BLaER1 (cell line): ENCODE measurements around the gene KMT2B.
A peak's percentile ranks its signal among the peaks of the same experiment; 100 is the strongest.

Experiments used
- H3K27ac ChIP-seq: shearing (Covaris generic); formaldehyde crosslinking; 2 replicates; pipeline ENCODE4 v1.8.1; 2022
- H3K27me3 ChIP-seq: shearing (Covaris generic); formaldehyde crosslinking; 2 replicates; pipeline ENCODE4 v1.8.1; 2022
- H3K36me3 ChIP-seq: shearing (Covaris generic); formaldehyde crosslinking; 2 replicates; pipeline ENCODE4 v1.8.1; 2022
- H3K4me1 ChIP-seq: shearing (Covaris generic); formaldehyde crosslinking; 2 replicates; pipeline ENCODE4 v1.8.1; 2022
- H3K4me2 ChIP-seq: shearing (Covaris generic); formaldehyde crosslinking; 2 replicates; pipeline ENCODE4 v1.8.1; 2022
- H3K4me3 ChIP-seq: shearing (Covaris generic); formaldehyde crosslinking; 2 replicates; pipeline ENCODE4 v1.8.1; 2022
- H3K9ac ChIP-seq: shearing (Covaris generic); formaldehyde crosslinking; 2 replicates; pipeline ENCODE4 v1.8.1; 2022
- H3K9me3 ChIP-seq: shearing (Covaris generic); formaldehyde crosslinking; 2 replicates; pipeline ENCODE4 v1.8.1; 2022
- H4K20me1 ChIP-seq: shearing (Covaris generic); formaldehyde crosslinking; 2 replicates; pipeline ENCODE4 v1.8.1; 2022
- Cebpa-rat ChIP-seq: shearing (Covaris generic); IDR thresholded peaks from 2 replicates; pipeline ENCODE4 v1.8.1; 2022

KMT2B gene

DNA sequence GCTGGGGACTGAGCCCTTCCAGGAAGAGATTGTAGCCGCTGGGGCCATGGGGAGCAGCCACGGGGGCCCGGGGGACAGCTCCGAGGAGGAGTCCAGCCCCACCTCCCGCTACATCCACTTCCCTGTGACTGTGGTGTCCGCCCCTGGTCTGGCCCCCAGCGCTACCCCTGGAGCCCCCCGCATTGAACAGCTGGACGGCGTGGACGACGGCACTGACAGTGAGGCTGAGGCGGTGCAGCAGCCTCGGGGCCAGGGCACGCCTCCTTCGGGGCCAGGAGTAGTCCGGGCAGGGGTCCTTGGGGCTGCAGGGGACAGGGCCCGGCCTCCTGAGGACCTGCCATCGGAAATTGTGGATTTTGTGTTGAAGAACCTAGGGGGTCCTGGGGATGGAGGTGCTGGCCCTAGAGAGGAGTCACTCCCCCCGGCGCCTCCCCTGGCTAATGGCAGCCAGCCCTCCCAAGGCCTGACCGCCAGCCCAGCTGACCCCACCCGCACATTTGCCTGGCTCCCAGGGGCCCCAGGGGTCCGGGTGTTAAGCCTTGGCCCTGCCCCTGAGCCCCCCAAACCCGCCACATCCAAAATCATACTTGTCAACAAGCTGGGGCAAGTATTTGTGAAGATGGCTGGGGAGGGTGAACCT, 14.9 kb downstream of the KMT2B start:
- Histone ChIP-seq H3K36me3 (peaks cover 98% of the 10 kb centered on the region), H3K27me3 (no peaks in the 10 kb centered on the region), H3K4me2 (no peak overlapping the region), H3K9me3 (no peaks in the 10 kb centered on the region), H3K4me3 (no peak overlapping the region), H3K4me1 (peaks cover 25% of the 10 kb centered on the region), H3K27ac (no peak overlapping the region), H4K20me1 (peaks cover 89% of the 10 kb centered on the region), H3K9ac (no peak overlapping the region)
- no peak for TF ChIP-seq Cebpa-rat

DNA sequence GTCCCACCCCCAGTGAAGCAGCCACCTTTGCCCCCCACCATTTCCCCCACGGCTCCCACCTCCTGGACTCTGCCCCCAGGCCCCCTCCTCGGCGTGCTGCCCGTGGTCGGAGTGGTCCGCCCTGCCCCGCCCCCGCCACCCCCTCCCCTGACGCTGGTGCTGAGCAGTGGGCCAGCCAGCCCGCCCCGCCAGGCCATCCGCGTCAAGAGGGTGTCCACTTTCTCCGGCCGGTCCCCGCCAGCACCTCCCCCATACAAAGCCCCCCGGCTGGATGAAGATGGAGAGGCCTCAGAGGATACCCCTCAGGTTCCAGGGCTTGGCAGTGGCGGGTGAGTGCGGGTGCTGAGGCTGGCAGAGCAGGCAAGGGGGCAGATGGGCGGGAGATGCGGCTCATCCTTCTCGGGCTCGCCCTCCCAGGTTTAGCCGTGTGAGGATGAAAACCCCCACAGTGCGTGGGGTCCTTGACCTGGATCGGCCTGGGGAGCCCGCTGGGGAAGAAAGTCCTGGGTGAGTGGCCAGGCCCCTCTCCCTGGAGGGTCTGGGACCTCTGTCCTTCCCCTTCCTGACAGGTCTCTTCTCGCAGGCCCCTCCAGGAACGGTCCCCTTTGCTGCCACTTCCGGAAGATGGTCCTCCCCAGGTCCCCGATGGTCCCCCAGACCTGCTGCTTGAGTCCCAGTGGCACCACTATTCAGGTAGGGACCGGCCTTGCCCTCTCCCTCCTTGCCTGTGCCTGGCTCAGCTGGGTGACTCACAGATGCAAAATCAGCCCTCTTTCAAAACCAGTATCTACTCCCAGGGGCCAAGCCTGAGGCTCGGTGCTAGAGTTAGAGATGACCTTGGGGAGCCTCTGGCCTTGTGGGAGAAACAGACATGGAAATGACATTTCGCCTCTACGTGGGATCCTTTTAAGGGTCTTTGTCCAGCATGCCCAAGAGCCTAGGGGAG, 15.7 kb downstream of the KMT2B start:
- H4K20me1 ChIP-seq, result peaks cover 89% of the 10 kb centered on the region
- H3K27me3 ChIP-seq, result no peaks in the 10 kb centered on the region
- no peak overlapping the region for H3K27ac ChIP-seq
- H3K9me3 ChIP-seq, result no peaks in the 10 kb centered on the region
- H3K36me3 ChIP-seq, result peaks cover 98% of the 10 kb centered on the region
- no peak overlapping the region for H3K4me2 ChIP-seq
- no peak overlapping the region for H3K4me3 ChIP-seq
- 0 out of 2 replicates have a peak overlapping the region, but pooled peaks have one; percentile 29 for H3K9ac ChIP-seq
- no peak for TF ChIP-seq Cebpa-rat
- H3K4me1 ChIP-seq, result peaks cover 25% of the 10 kb centered on the region

DNA sequence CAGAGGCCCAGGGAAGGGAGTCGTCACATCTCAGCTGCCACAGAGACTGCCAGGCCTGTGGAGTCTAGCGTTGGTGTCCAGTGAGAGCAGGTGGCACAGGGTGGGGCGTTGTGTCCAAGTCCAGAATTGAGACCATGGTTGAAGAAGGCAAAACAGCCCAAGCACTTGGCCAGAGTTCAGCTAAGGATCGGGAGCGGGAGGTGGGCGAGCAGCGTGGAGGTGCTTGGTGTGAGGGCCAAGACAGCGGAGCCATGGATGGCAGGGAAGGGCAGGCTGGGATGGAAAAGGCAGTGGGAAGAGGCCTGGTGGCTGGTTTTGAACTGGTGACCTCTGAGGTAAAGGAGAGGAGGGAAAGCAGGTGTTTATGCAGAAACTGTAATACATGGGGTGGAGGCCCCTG, 16.5 kb downstream of the KMT2B start:
- H3K9ac ChIP-seq, result 0 out of 2 replicates have a peak overlapping the region, but pooled peaks have one; percentile 29
- no peak for TF ChIP-seq Cebpa-rat
- H3K4me1 ChIP-seq, result peaks cover 26% of the 10 kb centered on the region
- no peaks in the 10 kb centered on the region for H3K9me3 ChIP-seq
- H3K36me3 ChIP-seq, result peaks cover 98% of the 10 kb centered on the region
- no peak overlapping the region for H3K4me2 ChIP-seq
- H4K20me1 ChIP-seq, result peaks cover 89% of the 10 kb centered on the region
- H3K27me3 ChIP-seq, result no peaks in the 10 kb centered on the region
- H3K27ac ChIP-seq, result no peak overlapping the region
- H3K4me3 ChIP-seq, result no peak overlapping the region

DNA sequence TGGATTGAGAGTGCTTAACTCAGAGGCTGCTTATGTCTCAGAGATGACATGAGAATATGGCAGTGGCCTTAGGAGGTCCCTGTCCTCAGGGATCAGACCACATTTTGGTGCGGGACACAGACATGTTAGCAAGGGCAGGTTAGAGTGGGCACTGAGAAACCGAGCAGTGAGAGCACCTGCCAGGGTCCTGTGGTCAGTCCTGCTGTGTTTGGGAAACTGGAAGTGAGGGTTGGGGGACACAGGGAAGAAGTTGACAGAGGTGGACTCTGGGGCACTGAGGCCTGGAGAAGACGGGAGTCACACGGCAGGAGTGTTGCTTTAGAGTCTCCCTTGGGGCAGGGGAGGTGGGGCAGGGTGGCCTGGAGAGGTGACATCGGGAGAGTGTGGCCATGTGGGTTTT, 17.1 kb downstream of the KMT2B start:
- no peaks in the 10 kb centered on the region for H3K9me3 ChIP-seq
- H4K20me1 ChIP-seq, result peaks cover 89% of the 10 kb centered on the region
- no peaks in the 10 kb centered on the region for H3K27me3 ChIP-seq
- peaks cover 94% of the 10 kb centered on the region for H3K36me3 ChIP-seq
- H3K27ac ChIP-seq, result no peak overlapping the region
- no peak overlapping the region for H3K4me3 ChIP-seq
- H3K4me1 ChIP-seq, result peaks cover 33% of the 10 kb centered on the region
- TF ChIP-seq Cebpa-rat, result no peak
- no peak overlapping the region for H3K4me2 ChIP-seq
- no peak overlapping the region for H3K9ac ChIP-seq

DNA sequence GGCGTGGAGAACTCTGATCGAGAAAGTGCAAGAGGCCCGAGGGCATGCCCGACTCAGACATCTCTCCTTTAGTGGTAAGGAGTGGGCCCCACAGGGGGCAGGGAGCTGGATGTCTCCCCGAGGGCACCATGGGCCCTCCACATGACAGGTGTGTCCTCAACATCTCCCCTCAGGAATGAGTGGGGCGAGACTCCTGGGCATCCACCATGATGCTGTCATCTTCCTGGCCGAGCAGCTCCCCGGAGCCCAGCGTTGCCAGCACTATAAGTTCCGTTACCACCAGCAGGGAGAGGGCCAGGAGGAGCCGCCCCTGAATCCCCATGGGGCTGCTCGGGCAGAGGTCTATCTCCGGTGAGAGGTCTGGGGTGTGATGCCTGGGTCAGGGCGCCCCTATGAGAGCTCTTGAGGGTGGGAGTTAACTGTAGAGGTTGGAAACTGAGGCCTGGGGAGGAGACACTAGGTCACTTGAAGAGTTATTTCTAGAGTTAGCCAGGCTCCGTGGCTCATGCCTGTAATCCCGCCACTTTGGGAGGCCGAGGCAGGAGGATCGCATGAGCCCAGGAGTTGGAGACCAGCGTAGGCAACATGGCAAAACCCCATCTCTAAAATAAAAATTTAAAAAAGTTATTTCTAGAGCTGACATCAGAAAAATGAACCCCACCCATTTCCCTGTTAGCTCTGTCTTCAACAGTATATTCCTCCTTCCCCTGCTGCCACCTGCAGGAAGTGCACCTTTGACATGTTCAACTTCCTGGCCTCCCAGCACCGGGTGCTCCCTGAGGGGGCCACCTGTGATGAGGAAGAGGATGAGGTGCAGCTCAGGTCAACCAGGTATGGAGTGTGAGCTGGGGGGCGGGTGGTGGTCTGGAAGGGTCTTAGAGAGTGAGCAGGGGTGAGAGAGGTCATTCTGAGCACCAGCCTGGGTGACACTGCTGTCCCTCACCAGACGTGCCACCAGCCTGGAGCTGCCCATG, 19.4 kb downstream of the KMT2B start:
- H3K9ac ChIP-seq, result peak overlapping the region; percentile 45
- peak overlapping the region; percentile 48 for H3K4me2 ChIP-seq
- peaks cover 45% of the 10 kb centered on the region for H3K4me1 ChIP-seq
- no peak for TF ChIP-seq Cebpa-rat
- no peaks in the 10 kb centered on the region for H3K27me3 ChIP-seq
- peaks cover 71% of the 10 kb centered on the region for H4K20me1 ChIP-seq
- 0 out of 2 replicates have a peak overlapping the region, but pooled peaks have one; percentile 1 for H3K27ac ChIP-seq
- H3K9me3 ChIP-seq, result no peaks in the 10 kb centered on the region
- H3K36me3 ChIP-seq, result peaks cover 71% of the 10 kb centered on the region
- no peak overlapping the region for H3K4me3 ChIP-seq

DNA sequence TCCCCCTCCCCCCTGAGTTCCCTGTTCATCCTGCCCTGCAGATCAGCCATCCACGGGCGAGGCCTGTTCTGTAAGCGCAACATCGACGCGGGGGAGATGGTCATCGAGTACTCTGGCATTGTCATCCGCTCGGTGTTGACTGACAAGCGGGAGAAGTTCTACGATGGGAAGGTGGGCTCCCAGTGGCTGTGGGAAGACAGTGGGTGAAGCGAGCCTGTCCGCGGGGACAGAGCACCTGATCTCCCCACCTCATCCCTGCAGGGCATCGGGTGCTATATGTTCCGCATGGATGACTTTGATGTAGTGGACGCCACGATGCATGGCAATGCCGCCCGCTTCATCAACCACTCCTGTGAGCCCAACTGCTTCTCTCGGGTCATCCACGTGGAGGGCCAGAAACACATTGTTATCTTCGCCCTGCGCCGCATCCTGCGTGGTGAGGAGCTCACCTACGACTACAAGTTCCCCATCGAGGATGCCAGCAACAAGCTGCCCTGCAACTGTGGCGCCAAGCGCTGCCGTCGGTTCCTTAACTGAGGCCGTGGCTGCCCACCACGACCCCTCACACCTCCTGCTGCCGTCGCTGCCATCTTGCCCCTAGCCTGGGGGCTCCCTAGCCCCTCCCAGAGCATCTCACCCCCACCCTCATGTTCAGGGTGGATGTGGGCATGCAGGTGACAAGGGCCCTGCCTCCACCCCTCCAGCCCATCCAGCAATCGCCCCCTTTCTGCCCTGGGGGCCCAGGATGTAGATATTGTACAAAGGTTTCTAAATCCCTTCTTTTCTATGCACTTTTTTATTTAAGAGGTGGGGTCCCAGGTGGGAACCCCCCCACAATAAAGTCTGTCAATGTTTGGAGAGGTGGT, 20.5 kb downstream of the KMT2B start:
- no peak overlapping the region for H3K9ac ChIP-seq
- H3K27ac ChIP-seq, result no peak overlapping the region
- H3K27me3 ChIP-seq, result no peaks in the 10 kb centered on the region
- peaks cover 64% of the 10 kb centered on the region for H4K20me1 ChIP-seq
- TF ChIP-seq Cebpa-rat, result no peak
- H3K4me3 ChIP-seq, result no peak overlapping the region
- H3K4me1 ChIP-seq, result peaks cover 55% of the 10 kb centered on the region
- peaks cover 62% of the 10 kb centered on the region for H3K36me3 ChIP-seq
- no peak overlapping the region for H3K4me2 ChIP-seq
- H3K9me3 ChIP-seq, result no peaks in the 10 kb centered on the region

DNA sequence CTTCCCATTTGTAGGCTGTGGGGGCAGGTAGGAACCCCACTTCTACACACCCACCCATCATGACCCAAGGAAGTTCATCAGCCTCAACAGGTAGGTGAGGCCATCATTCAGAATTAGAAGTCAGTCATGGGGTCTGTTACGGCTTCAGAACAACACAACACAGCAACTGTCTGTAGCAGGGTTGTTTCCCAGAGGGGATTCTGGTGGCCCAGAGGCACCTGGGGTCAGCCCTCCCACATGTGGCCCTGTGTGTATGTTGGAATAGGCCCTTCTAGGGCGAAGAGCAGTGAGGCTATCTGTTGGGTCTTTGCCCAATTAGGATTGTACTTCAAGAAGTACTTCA, 21.1 kb downstream of the KMT2B start:
- Histone ChIP-seq H4K20me1 (peaks cover 60% of the 10 kb centered on the region), H3K27ac (no peak overlapping the region), H3K4me2 (no peak overlapping the region), H3K4me1 (peaks cover 61% of the 10 kb centered on the region), H3K36me3 (peaks cover 56% of the 10 kb centered on the region), H3K27me3 (no peaks in the 10 kb centered on the region), H3K9me3 (no peaks in the 10 kb centered on the region), H3K9ac (no peak overlapping the region), H3K4me3 (no peak overlapping the region)
- no peak for TF ChIP-seq Cebpa-rat

DNA sequence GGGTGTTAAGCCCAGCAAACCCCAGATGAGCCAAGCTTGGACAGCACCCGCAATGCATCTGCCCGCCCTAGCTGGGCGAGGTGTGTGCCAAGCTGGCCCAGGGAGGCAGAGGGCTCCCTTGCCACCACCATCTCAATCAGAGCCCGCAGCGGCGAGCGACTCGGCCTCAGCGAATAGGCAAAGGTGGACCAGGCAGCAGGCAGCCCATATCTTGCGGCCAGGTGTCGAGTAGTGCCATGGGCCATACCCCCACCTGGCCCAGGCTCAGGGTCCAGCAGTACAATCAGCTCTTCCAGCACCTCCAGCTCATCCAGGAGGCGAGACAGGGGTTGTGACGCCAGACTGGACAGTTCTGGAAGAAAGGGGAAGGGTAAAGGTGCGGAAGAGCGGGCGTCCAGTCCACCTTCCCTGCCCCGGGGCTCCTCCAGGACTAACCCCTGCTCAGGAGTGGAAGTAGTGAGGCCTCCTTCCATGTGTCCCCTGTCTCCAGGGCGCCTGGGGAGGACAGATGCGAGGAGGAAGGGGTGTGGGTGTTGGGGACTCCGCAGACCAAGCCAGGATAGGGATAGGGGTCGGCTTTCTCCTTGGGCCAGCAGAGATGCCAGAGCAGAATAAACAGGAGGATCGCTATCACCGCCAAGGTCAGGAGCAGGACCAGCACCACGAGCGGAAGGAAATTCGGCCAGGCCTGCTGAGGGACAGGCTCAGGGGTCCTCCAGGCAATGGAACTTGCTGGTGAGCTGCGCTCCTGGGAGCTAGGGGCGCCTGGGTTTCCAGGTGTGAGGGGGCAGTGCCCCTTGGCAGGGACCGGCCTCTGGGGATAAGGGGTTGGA, 21.7 kb downstream of the KMT2B start:
- H3K4me3 ChIP-seq, result peak overlapping the region; percentile 71
- peaks cover 54% of the 10 kb centered on the region for H4K20me1 ChIP-seq
- H3K27me3 ChIP-seq, result no peaks in the 10 kb centered on the region
- no peak overlapping the region for H3K27ac ChIP-seq
- H3K9ac ChIP-seq, result peak overlapping the region; percentile 75
- H3K4me2 ChIP-seq, result peak overlapping the region; percentile 98
- TF ChIP-seq Cebpa-rat, result no peak
- H3K9me3 ChIP-seq, result no peaks in the 10 kb centered on the region
- peaks cover 67% of the 10 kb centered on the region for H3K4me1 ChIP-seq
- peaks cover 50% of the 10 kb centered on the region for H3K36me3 ChIP-seq
